GM04503 (cell line): ENCODE results near the gene KRTAP10-8.
"Not testable (repeated sequence)": the region's sequence is repeated elsewhere in the genome, so short reads cannot be mapped to it uniquely, and the experiment has no call there.

Source experiments
- DNase-seq: peaks from one replicate; pipeline ENCODE4 v3.0.0-alpha.2; 2012; ENCODE audit warnings: low read depth

The KRTAP10-8 gene

DNA sequence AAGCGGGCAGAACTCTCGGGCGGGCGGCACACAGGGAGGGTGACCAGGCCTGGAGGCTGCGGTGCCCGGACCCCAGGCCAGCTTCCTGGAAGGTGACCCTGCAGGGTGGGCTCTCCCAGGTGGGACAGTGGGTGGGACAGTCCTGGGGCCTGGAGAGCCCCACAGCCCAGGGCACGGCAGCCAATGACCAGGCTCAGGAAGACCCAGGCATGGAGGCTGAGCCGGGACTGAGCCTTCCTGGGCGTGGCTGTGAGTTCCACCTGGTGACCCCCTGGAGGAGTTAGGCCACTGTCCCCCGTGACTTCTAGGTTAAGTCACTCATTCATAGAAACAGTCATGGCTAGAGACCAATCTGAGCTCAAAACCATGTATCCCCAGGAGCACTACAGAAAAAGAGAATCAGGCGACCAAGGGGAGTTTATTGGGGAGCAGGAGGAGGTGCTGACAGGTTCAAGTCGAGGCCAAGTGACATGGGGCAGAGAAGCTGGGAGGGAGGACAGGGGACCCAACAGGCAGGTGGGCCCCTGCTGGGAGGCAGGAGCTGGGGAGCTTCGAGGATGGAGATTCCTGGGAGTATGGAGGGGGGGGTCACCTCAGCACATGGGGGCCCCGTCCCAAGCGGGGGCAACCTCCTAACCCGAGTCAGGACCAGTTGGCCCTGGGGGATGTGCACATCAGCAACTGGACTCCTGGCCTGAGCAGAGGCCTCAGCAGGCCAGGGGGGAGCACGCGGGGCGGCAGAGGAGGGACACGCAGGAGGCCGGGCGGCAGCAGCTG, 32.6 kb upstream of the KRTAP10-8 start:
- no peak for DNase-seq

DNA sequence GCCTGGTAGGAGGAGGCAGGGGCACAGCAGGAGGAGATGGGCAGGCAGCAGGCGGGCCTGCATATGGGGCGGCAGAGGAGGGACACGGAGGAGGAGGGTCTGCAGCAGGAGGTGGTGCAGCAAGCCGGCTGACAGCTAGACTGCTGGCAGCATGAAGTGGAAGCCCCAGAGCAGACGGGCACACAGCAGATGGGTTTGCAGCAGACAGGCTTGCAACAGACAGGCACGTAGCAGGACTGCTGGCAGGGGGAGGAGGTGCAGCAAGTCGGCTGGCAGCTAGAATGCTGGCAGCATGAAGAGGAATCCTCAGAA, 32.1 kb upstream of the KRTAP10-8 start:
- DNase-seq = no peak

DNA sequence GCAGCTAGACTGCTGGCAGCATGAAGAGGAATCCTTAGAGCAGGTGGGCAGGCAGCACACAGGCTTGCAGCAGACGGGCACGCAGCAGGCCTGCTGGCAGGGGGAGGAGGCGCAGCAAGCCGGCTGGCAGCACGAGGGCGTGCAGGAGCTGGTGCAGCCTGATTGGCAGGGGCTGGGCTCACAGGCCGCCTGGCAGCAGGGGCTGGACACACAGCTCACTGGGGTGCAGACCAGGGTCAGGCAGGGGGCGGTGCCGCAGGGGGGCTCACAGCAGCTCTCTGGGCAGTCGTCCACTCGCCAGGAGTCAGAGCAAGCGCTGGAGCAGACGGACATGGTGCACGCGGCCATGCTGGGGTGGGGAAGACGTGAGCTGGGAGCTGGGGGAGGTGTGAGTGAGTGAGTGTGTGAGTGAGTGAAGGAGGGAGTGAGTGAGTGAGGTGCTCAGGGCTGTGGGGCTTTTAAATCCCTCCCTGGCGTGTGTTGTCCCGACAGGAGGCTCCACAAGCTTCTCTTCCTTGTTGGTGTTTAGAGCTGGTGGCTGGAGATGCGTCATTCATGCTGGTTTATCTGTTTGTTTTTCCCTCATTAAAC, 31.6 kb upstream of the KRTAP10-8 start, which contains the start of gene KRTAP10-5:
KRTAP10-5 (minus strand) TSS at position 374 of the 591 bp plus-strand sequence; CDS start at position 348, 26 bp downstream.
- not testable (repeated sequence) for DNase-seq

DNA sequence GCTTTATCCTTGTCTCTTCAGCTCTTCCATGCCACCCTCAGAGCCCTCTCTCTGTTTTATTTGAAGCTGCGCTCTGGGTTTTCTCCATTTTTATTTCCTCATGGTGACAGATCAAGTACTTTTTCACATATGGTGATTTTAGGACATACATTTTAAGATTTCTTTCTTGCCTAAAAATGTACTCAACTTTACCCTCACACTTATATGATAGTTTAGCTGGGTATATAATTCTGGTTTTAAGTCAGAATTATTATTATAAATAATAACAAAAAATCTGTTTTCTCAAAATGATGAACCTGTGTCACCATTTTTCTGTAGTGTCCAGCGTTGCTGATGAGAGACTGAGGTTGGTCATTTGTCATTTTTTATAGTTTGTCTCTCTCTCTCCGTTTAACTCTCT, 30.7 kb upstream of the KRTAP10-8 start:
- DNase-seq = no peak

DNA sequence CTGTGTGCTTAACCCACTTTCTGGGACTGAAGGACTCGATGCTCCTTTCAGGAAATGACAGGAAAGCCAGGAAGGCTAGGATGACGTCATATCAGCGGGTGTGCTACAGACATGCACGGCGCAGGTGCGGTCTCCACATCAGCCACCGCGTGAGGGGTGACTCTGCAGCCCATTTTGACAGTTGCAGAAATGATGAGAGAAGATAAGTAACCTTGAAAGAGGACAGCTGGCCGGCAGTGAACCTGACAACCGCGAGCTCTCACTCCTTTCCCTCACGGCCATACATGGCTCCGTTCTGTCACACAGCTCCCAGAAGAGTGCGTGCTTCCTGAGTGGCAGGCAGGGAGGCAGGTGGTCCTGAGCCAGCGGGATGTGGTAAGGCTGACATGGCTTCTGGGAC, 29.8 kb upstream of the KRTAP10-8 start:
- DNase-seq = no peak

DNA sequence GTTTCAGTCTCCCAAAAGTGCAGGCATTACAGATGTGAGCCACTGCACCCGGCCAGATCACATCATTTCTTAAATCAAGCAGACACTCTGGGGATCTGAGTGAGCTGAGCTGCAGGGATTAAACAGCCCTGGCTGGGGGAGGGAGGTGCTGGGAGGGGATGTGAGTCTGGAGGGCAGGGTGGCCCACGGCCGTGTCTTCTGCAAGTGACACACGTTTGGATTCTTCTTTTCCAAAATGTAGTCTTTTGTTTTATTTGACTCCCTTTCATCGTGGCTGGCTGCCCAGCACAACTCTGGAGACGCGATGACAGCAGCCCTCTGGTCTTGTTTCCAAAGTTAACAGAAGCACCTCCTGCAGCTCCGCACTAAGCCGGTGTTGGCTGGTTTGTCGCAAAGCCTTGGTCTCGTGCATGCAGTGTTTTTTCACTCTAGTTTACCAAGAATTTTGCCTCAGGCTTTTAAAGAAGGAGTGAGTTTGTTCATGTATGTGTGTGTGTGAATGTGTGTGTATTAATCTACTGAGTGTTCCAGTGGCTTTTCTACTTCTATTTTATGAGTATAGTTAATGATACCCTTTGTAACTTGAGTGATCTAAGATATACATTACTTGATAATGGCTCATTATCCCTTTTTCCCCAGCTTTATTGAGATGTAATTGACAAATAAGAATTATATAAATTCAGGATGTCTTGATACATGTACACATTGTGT, 28.6 kb upstream of the KRTAP10-8 start:
- DNase-seq = no peak

DNA sequence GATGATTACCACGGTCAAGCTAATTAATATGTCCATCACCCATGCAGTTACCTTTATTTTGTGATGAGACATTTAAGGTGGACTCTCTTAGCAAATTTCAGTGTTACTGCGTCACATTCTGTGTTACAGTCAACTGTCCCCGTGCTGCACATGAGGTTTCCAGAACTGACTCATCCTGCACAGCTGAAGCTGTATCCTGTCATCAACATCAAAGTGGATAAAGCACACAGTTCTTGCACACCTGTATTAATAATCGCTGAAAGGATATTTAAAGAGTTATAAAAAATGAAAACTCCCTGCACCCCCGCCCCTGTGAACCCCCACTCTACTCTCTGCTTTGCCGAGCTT, 28.1 kb upstream of the KRTAP10-8 start:
- no peak for DNase-seq

DNA sequence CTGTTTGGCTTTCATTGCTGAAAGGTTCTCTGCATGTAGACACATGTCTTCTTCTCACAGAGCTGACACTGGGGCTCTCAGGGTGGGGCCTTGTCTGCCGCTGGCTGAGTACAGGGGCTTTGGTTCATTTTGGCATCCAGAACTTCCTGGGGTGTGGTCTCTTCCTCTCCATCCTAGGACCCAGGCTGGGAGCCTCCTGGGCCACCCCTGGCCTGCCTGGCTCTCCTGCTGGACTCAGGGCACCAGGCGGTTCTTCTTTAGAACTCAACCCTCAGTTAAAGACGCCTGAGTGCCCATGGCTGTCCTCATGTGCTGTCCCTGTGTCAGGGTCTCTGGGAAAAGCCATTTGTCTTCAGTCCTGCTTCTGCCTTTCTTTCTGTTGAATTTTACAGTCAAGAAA, 26.0 kb upstream of the KRTAP10-8 start:
- no peak for DNase-seq

DNA sequence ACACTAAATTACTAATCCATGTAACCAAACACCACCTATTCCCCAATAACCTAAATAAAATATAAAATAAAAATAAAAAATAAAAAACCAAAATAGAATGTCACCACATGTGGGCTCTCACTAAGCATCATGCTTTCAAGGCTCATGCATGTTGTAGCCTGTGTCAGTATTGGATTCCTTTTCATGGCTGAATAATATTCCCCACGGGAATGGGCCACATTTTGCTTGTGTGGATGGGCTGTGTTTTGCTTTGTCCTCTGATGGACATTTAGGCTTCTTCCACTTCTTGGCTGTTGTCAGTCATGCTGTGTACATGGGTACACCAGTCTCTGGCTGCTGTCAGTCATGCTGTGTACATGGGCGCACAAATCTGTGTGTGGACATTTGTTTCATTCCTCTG, 22.8 kb upstream of the KRTAP10-8 start:
- no peak for DNase-seq

DNA sequence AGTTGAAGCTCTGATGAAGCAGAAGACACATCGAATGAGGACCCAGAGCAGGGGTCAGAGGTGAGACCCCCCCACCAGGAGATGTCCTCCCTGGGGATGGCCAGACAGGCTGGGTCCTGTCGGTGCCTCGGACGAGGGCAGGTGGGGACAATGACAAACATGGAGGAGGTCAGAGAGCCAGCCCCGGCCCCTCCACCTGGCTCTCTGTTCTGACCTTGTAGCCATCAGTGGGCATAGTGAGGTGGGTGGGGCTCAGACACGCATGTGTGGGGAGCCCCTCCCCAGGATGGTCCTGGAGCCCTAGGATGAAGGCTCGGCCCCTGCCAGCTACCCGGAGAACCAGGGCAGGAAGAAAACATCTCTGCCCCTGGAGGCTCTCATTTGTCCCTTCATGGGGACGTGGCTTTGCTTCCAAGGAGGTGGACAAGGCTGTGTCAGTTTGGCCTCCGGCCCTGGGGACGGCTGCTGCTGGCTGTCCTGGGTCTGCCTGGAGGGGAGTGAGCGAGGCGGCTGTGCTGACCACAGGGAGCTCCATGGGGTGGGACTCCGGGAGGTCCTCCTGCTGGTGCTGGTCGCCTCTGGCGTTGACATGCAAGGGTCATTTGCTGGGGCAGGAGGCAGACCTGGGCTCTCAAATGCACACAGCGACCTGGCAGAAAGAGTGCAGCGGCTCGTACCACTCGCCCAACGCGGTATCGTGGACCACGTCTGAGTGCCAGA, 22.1 kb upstream of the KRTAP10-8 start:
- no peak for DNase-seq

DNA sequence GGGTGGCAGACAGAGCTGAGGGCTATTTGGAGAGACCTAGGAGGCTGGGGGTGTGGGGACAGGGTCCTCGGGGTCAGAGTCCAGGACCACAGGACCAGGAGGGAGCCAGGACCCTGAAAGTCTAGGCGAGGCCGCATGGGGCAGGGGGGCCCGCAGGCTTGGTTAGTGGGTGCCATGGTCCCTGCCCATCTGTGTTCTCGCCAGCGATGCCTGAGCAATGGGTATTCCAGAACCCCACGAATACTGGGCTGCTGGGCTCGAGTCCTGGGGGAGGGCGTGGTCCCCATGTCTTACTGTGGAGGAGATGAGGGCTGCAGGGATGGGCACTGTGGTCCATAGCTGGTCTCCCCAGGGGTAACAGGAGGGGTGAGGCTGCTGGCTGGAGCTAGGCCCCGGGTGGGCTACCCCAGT, 21.6 kb upstream of the KRTAP10-8 start:
- DNase-seq = no peak

DNA sequence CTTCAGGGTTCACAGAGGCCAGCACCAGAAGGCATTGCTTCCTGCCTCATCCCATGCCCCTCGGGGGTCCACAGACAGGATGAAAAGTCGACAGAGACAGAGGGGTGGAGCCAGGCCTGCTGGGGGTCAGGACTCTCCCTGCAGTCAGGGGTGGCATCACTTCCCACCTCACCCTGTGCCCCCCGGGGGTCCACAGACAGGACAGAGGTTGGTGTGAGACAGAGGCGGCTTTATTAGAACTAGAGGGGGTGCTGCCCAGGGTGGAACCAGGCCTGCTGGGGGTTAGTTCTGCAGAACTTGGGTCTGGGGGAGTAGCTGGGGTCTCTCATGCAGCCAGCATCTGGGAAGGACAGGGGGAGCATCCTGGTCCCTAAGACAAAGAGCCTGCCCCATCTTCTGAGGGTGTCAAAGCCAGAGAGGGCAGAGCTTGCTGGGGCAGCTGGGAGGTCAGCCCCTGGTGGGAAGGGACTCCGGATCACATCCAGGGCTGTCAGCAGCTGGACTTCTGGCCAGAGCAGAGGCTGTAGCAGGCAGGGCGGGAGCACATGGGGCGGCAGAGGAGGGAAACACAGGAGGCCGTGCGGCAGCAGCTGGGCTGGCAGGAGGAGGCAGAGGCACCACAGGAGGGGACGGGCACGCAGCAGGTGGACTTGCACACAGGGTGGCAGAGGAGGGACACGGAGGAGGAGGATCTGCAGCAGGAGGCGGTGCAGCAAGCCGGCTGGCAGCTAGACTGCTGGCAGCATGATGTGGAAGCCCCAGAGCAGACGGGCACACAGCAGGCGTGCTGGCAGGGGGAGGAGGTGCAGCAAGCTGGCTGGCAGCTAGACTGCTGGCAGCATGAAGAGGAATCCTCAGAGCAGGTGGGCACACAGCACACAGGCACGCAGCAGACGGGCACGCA, 20.7 kb upstream of the KRTAP10-8 start:
- not testable (repeated sequence) for DNase-seq

DNA sequence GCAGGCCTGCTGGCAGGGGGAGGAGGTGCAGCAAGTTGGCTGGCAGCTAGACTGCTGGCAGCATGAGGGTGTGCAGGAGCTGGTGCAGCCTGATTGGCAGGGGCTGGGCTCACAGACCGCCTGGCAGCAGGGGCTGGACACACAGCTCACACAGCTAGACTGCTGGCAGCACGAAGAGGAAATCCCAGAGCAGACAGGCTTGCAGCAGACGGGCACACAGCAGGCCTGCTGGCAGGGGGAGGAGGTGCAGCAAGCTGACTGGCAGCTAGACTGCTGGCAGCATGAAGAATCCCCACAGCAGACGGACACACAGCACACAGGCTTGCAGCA, 20.1 kb upstream of the KRTAP10-8 start:
- not testable (repeated sequence) for DNase-seq

DNA sequence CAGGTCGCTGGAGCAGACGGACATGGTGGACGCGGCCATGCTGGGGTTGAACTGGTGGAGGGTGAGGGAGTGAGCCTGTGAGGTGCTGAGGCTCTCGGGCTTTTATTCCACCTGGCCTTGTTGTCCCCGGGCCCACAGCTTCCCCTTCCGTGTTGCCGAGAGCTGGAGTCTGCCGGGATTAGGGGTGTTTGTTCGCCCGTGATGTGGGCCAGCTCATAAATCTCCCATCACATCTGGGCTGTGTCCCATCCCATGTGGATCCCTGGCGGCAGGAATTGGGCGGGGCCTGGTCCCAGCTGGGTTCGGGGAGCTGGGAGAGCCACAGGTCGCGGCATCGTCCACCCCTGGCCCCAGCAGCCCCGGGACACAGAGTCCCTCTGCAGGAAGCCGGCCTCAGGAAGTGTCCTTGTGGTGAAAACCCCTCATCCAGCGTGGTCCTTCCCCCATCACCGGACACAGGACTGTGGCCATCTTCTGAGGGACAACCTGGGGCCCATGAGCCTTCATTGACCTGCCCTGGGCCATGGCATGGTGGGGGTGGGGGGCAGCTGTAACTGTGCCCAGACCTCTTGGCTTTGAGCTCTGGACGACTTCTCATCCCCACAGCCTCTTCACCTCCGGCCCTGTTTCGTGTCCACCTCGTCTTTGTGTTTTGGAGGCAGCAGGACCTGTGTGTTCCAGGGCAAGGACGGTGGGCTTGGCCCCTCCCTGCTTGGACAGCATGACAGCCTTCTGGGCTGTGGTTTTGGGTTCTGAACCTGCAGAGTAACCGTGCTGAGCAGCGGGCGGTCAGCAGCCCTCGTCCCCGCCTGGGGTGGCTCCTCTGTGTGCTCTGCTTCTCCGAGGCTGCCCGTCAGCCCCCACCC, 19.2 kb upstream of the KRTAP10-8 start, which contains the start of gene KRTAP10-6:
KRTAP10-6 (minus strand) TSS at position 60 of the 866 bp plus-strand sequence; CDS start at position 39, 21 bp downstream.
- no peak for DNase-seq

DNA sequence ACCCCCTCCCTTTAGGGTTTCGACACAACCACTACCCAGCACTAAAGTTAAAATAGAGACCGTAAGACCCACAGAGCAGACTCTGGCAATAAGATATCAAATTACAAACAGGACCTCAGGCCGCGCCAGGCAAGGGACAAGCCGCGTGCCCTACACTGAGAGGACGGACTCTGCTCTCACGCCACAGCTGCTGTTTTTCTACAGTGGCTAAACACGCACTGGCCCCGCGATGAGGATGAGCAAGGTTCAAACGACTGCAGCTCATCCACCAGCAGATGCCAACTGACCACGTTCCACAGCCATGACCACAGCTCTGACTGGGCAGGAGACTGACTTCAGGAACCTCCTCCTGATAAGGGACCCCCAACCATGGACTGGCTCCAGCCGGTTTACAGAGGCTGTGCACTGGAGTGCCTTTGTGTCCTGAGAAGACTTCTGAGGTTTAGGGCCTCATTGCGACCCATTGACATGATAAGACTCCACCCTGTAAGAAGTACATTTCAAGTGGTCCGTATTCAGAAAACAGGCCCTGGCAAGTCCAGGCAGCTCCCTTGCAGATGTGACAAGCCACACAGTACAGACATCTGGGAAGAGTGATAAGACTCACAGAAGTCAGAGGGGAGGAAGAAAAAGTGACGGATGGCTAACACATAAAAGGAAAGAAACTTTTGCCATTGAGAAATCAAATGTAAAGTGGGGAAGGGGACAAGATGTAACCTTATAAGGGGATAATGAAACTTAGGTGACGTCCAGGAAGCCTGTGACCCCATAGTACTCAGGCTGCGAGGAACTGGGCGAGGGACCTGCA, 18.1 kb upstream of the KRTAP10-8 start:
- no peak for DNase-seq

DNA sequence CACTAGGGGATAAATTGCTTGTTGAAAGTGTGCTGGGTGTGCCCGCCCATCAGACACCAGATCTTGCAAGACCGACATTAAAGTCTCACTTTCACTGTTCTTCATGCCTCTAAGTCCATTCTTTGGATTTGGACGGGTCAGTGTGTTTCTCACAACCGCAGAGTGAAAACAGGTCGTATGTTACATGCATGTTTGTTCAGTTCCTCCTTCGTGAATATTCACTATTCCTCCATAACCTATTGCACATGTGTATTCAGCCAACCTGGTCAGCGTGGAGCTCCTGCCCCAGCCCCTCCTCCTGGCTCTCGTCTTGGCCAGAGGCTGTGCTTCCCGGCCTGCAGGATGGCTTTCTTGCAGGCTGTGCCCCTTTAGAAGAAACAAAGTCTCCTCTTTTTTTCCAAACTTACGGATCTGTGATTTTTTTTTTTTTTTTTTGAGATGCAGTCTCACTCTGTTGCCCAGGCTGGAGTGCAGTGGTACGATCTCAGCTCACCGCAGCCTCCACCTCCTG, 17.4 kb upstream of the KRTAP10-8 start:
- no peak for DNase-seq

DNA sequence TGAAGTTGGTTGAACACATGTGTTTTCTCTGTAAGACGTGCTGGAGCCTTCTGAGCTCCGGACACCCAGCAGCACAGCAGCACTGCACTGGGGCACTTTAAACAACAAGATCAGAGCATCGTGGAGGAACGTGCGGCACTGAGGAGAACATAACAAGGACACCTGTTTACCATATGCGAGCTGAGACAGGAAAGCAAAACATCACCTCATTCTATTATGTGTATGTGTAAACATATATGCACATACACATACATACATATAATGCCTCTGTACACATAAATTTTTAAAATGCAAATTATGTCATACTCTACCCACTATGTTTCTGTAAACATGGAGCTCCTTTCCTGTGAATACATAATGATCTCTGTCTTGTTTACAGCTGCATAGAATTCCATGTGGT, 16.4 kb upstream of the KRTAP10-8 start:
- DNase-seq = no peak

DNA sequence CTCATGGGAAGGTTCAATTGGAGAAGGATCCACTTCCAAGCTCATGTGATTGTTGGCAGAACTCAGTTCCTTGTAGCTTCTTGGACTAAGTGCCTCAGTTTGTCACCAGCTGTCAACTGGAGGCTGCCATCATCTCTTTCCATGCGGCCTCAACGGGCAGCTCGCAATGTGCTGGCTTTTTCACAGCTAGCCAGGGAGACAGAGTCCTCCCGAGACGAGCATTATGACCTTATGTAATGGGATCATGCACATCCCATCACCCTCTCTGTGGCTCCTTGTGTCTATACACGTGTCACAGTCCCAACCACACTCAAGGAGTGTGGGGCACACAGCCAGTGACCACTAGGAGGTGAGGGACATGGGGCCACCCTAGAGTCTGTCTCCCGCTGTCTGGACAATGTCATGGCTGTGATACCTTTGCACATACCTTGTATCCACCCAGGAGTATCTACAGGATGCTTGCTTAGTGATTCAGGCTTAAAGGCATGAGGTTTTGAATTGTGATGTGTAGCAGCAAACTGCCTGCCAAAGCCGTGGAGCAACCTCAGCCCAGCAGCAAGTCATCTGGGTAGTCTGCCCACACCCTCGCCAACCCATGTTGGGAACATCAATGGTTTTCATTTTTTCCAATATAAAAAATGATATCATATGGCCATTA, 15.7 kb upstream of the KRTAP10-8 start:
- no peak for DNase-seq

DNA sequence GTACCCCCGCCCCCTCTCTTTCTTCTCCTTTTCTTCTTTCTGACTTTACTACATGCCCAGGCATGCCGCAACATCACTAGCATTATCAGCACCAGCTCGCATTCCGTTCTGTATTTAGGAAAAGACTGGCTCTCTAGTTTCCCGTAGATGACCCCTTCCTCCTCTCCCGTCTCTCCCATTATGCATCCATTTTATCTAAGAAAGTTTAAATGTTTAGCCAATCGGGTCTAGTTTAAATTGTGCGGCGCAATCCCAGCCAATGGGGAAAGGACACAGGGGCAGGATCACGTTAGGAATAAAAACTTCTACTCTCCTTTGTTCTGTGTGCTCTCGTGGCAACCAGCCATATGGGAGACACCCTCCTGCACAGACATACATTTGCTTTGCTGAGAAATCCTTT, 13.8 kb upstream of the KRTAP10-8 start:
- no peak for DNase-seq
